GM13977 (cell line): ENCODE measurements around the gene XDH.

Source experiments
- DNase-seq: peaks from one replicate; pipeline ENCODE4 v3.0.0; 2012; ENCODE audit warnings: low spot score
- in situ Hi-C: fragments of 300-500 bp; cut with MboI; formaldehyde crosslinking; loops from one replicate; pipeline ENCODE4 v1.12.0; 2022; ENCODE audit warnings: low sequenced_read_pairs, low pct_unique_long_range_greater_than_20kb, mixed read lengths, inconsistent platforms; ENCODE audit not compliant: unreplicated experiment
- TF ChIP-seq, protein P1 (sequence below): IDR thresholded peaks from 2 replicates; pipeline ENCODE4 v1.5.1; 2012; ENCODE audit warnings: mild to moderate bottlenecking, control low read depth; ENCODE audit not compliant: insufficient read depth; ENCODE audit errors: extremely low read depth, missing control alignments

Gene XDH

DNA sequence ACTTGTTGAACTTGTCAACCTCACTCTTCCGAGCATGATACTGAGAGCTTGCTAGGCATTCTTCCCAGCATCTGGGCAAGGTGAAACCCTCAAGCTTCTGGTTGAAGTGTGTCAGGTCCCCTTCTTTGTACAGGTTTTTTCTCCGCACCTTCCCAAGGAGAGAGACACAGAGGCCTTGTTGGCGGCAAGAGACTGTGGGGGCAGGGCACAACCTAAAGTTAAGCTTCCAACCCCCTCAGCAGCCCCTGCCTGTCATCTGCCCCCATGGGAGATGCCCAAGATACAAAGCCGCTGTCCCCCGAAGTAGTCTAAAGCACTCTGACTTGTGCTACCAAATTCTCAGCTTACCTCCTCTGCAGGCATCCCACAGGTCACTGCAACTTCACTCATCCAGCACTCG is 64.9 kb downstream of the XDH start:
- TF ChIP-seq, protein P1, sequence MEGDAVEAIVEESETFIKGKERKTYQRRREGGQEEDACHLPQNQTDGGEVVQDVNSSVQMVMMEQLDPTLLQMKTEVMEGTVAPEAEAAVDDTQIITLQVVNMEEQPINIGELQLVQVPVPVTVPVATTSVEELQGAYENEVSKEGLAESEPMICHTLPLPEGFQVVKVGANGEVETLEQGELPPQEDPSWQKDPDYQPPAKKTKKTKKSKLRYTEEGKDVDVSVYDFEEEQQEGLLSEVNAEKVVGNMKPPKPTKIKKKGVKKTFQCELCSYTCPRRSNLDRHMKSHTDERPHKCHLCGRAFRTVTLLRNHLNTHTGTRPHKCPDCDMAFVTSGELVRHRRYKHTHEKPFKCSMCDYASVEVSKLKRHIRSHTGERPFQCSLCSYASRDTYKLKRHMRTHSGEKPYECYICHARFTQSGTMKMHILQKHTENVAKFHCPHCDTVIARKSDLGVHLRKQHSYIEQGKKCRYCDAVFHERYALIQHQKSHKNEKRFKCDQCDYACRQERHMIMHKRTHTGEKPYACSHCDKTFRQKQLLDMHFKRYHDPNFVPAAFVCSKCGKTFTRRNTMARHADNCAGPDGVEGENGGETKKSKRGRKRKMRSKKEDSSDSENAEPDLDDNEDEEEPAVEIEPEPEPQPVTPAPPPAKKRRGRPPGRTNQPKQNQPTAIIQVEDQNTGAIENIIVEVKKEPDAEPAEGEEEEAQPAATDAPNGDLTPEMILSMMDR = no peak
- in situ Hi-C loops = no loop called here
- DNase-seq = no peak

DNA sequence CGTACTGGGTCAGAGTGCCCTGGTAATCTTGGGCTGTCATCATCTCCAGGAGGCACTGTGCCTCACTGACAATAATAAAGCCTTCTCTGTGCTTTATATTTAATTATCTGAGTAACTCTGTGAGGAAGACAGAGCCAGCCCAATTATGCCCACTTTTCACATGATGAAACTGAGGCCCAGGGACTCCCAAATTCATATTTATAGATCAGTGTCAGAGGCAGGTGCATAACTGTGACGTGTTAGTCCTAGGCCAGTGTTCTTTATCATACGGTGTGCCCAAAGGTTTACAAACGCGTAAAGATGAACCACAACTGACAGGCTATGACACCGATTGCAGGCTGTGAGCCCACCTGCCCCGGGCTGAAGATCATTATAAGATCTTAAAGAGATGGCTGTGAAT is 65.4 kb downstream of the XDH start:
- no peak for DNase-seq
- TF ChIP-seq, protein P1 = no peak
- in situ Hi-C loops = no loop called here

DNA sequence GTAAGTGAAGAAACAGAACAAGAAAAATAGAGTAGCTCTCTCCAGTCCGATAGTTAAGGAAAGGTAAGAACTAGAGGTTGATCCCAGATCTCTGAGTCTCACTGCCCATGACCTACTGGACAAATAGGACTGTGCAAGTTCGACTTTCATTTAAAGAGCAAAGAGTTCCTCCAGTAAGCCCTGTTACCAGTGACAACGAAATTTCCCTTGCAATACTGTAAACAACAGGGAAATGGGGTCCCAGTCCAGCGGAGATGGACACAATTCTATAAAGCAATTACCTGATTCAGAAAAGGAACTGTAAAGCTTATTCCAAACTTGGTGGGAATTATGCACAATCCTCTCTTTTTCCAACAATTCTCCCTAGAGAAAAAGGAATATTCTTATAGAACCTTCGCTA is 65.9 kb downstream of the XDH start:
- in situ Hi-C loops = no loop called here
- TF ChIP-seq, protein P1 = no peak
- DNase-seq = no peak

DNA sequence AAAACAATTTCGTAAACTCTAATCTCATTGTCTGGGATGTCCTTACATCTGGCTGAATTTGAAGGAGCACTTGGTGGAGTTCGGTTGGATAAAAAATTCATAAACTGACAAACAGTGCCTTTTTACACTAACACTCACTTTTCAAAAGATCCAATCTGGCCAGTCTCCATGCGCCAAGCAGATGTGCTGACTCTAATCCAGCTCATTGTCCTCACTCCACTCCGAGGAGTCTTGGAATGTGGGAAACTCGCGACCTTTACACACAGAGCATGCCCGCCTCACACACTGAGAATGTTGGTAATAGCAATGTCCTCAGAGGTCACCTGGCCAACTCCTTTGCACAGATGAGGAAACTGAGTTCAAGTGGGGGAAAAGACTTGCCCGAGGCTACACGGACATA is 66.8 kb downstream of the XDH start:
- in situ Hi-C loops = no loop called here
- TF ChIP-seq, protein P1 = no peak
- DNase-seq = no peak

DNA sequence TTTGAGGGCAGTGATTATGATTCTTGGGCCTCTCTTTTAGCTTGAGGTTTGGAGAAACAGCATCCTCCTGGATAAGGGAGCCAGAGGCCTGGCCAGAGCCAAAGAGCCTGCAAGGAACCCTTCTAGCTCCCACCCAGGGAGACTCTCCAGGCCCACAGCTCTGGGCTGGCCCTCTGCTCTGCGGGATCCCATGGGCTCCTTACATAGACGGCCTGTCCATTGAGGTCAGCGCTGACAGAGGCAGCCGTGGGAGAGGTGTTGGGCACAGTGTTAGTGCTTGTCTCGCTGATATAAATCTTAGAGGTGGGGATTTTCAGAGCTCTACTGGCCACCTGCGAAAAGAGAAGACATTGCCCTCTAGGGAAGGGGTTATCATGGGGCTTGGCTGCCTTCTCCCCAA is 67.2 kb downstream of the XDH start:
- in situ Hi-C loops = no loop called here
- no peak for DNase-seq
- TF ChIP-seq, protein P1 = no peak

DNA sequence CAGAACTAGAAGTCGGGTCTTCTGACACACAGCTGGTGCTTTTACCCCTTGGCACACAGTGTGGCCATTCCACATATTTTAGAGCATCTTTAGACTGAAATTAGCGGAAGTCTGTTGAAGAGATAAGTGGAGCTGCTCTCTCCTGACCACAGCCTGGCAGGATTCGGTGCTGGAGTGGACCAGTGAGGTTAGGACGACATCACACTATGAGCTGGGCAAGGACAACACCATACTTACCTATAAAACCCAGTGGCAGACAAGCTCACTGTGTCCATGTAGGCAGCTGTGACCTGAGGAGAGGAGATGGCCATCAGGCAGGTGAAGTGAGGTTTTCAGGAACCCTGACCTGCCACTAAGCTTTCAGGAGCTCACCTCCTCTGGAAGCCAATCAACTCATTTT is 70.1 kb downstream of the XDH start:
- TF ChIP-seq, protein P1 = no peak
- in situ Hi-C loops = no loop called here
- no peak for DNase-seq

DNA sequence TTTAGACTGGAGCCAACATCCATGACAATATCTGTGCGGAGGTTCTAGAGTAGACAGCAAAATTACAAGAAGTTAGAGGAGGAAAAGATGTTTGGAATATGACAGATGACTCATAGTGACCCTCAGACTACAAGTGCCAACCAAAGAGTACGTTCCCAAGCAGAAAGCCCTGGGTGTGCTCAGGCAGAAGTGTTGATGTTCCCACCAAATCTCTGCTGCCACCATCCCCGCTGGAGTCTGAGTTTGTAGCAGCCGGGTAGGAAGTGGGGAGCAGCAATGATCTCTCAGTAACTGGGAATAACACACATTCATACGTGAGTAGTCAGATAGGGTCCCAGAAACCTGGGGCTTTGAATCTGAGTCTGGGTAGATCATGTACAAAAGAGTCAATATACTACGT is 73.2 kb downstream of the XDH start:
- TF ChIP-seq, protein P1 = no peak
- in situ Hi-C loops = no loop called here
- DNase-seq = no peak
